Chondrocyte (in vitro differentiated cells): ENCODE data around the gene FOSB. TPM values are rescaled to one million over a fixed set of nuclear protein-coding genes. Genes with fewer than 3 reads are reported as not detected.

Experiments used
- DNase-seq: peaks from one replicate; pipeline ENCODE4 v3.0.0; 2021; ENCODE audit warnings: mixed read lengths, low spot score
- H3K27ac Mint-ChIP-seq: one replicate; pipeline ENCODE4 v1.8.0; 2021; ENCODE audit warnings: mild to moderate bottlenecking, moderate library complexity, mixed read lengths; ENCODE audit not compliant: unreplicated experiment
- H3K27me3 Mint-ChIP-seq: 2 replicates; pipeline ENCODE4 v1.8.0; 2021; ENCODE audit warnings: low read depth, mixed read lengths
- H3K36me3 Mint-ChIP-seq: 2 replicates; pipeline ENCODE4 v1.8.0; 2021; ENCODE audit warnings: low read depth, mixed read lengths
- H3K4me1 Mint-ChIP-seq: 2 replicates; pipeline ENCODE4 v1.8.0; 2021; ENCODE audit warnings: low read depth, mild to moderate bottlenecking, mixed read lengths
- H3K4me3 Mint-ChIP-seq: one replicate; pipeline ENCODE4 v1.8.0; 2021; ENCODE audit warnings: mild to moderate bottlenecking, moderate library complexity, mixed read lengths; ENCODE audit not compliant: unreplicated experiment
- H3K9me3 Mint-ChIP-seq: 2 replicates; pipeline ENCODE4 v1.8.0; 2021; ENCODE audit warnings: low read depth, mixed read lengths
- CTCF ChIP-seq: fragments of 200-600 bp; sonication (generic); IDR thresholded peaks from 2 replicates; pipeline ENCODE4 v1.5.0; 2021; ENCODE audit warnings: antibody characterized with exemption, mild to moderate bottlenecking, moderate library complexity
- total RNA-seq: library from RNA; stranded (reverse); gene quantifications from 3 replicates; pipeline ENCODE4 v1.2.1, GENCODE V29; 2021

FOSB gene
- total RNA-seq, 1 donor from 2014 or later: 43.8 TPM

- H3K36me3 Mint-ChIP-seq: peaks cover 8% of the 10 kb centered on the region
- H3K27ac Mint-ChIP-seq: peak overlapping the region; percentile 57
- no peak overlapping the region for H3K4me3 Mint-ChIP-seq
- peaks cover 52% of the 10 kb centered on the region for H3K4me1 Mint-ChIP-seq
- DNase-seq: no peak
- no peaks in the 10 kb centered on the region for H3K9me3 Mint-ChIP-seq
- TF ChIP-seq CTCF: no peak
- H3K27me3 Mint-ChIP-seq: no peaks in the 10 kb centered on the region
Measured at GRCh38 chr19:45512881-45513483, 45.2 kb downstream of the FOSB start.

- H3K27ac Mint-ChIP-seq: peak overlapping the region; percentile 91
- peaks cover 46% of the 10 kb centered on the region for H3K4me1 Mint-ChIP-seq
- no peak overlapping the region for H3K4me3 Mint-ChIP-seq
Measured at GRCh38 chr19:45514376-45515051, 46.7 kb downstream of the FOSB start.

GRCh38 chr19:45515081-45515624 lies 47.4 kb downstream of the FOSB start:
- DNase-seq: no peak
- no peak overlapping the region for H3K4me3 Mint-ChIP-seq
- no peaks in the 10 kb centered on the region for H3K9me3 Mint-ChIP-seq
- H3K4me1 Mint-ChIP-seq: peaks cover 40% of the 10 kb centered on the region
- peak overlapping the region; percentile 22 for H3K27ac Mint-ChIP-seq
- no peak for TF ChIP-seq CTCF
- H3K36me3 Mint-ChIP-seq: peaks cover 13% of the 10 kb centered on the region
- H3K27me3 Mint-ChIP-seq: no peaks in the 10 kb centered on the region

More at GRCh38 chr19:45514376-45515051, 46.7 kb downstream of the FOSB start:
- H3K27me3 Mint-ChIP-seq: no peaks in the 10 kb centered on the region
- DNase-seq: no peak
- no peaks in the 10 kb centered on the region for H3K9me3 Mint-ChIP-seq
- no peak for TF ChIP-seq CTCF
- peaks cover 13% of the 10 kb centered on the region for H3K36me3 Mint-ChIP-seq

GRCh38 chr19:45515807-45516401 lies 48.1 kb downstream of the FOSB start:
- no peak for TF ChIP-seq CTCF
- Mint-ChIP-seq H3K27me3 (no peaks in the 10 kb centered on the region), H3K9me3 (no peaks in the 10 kb centered on the region), H3K36me3 (peaks cover 15% of the 10 kb centered on the region), H3K4me1 (peaks cover 33% of the 10 kb centered on the region), H3K27ac (peak overlapping the region; percentile 13), H3K4me3 (no peak overlapping the region)
- DNase-seq: no peak

- TF ChIP-seq CTCF: no peak
- Mint-ChIP-seq H3K4me3 (no peak overlapping the region), H3K36me3 (peaks cover 18% of the 10 kb centered on the region), H3K27me3 (no peaks in the 10 kb centered on the region), H3K4me1 (peaks cover 23% of the 10 kb centered on the region), H3K27ac (peak overlapping the region; percentile 60), H3K9me3 (no peaks in the 10 kb centered on the region)
- no peak for DNase-seq
Measured at GRCh38 chr19:45517238-45517637, 49.4 kb downstream of the FOSB start.
